Measurements from ENCODE around the gene CYB561D1.

CYB561D1 gene

DNA sequence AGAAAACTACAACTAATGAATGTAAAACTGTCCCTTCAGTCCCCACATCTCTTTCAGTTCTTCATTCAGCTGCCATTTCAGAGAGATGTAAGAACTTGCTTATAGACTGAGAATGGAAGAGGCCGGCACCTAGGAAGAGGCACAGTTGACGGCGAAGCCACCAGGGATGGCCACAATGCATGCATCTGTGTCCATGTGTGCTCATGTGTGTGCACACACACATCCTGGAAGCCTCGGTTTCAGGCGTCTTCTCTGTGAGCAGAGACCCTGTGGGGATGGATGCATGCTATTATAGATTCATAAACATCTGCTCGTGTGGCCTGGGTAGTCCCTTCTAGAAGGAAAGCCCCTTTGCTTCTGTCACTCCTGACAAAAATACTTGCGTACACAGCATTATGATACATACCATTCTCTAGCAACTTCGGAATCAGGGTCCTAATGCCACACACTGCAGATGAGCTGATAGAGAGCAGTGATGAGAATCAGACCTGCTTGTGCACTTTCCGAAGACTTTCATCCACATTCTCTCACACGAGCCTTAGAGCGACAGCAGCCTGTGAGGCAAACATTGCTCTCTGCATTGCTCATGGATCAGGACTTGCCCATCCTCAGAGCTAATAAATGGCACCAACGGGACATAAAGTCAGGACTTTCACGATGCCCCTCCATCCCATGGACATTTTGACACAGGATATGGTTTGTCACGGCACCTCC lies 33.4 kb downstream of the CYB561D1 start:
- no peak overlapping the region for H3K27ac ChIP-seq (ENCODE audit: low read length)
- H3K9me2 ChIP-seq (replicated peaks; ENCODE audit: insufficient read depth, low read length), result no peaks in the 10 kb centered on the region
- no peaks in the 10 kb centered on the region for H4K20me1 ChIP-seq (ENCODE audit: insufficient read depth, low read length)
- H3K9me3 ChIP-seq (replicated peaks; ENCODE audit: insufficient read depth, low read length), result no peaks in the 10 kb centered on the region
- DNase-seq, result no peak
- H3K4me1 ChIP-seq (ENCODE audit: low read length), result no peaks in the 10 kb centered on the region
- H3K4me3 ChIP-seq (ENCODE audit: low read length), result no peak overlapping the region
- no peak overlapping the region for H2AFZ ChIP-seq (ENCODE audit: low read length)
- no peak overlapping the region for H3K4me2 ChIP-seq (ENCODE audit: low read depth, low read length)
- H3K36me3 ChIP-seq (replicated peaks; ENCODE audit: insufficient read depth, low read length), result no peaks in the 10 kb centered on the region
- H3K27me3 ChIP-seq (replicated peaks; ENCODE audit: insufficient read depth, low read length), result no peaks in the 10 kb centered on the region
- no peaks in the 10 kb centered on the region for H3F3A ChIP-seq (ENCODE audit: insufficient read depth, low read length)
- no peak overlapping the region for H3K9ac ChIP-seq (ENCODE audit: low read length)
- H3K79me2 ChIP-seq (ENCODE audit: low read length), result no peaks in the 10 kb centered on the region
- TF ChIP-seq, protein P1, sequence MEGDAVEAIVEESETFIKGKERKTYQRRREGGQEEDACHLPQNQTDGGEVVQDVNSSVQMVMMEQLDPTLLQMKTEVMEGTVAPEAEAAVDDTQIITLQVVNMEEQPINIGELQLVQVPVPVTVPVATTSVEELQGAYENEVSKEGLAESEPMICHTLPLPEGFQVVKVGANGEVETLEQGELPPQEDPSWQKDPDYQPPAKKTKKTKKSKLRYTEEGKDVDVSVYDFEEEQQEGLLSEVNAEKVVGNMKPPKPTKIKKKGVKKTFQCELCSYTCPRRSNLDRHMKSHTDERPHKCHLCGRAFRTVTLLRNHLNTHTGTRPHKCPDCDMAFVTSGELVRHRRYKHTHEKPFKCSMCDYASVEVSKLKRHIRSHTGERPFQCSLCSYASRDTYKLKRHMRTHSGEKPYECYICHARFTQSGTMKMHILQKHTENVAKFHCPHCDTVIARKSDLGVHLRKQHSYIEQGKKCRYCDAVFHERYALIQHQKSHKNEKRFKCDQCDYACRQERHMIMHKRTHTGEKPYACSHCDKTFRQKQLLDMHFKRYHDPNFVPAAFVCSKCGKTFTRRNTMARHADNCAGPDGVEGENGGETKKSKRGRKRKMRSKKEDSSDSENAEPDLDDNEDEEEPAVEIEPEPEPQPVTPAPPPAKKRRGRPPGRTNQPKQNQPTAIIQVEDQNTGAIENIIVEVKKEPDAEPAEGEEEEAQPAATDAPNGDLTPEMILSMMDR (IDR thresholded peaks at IDR 0.05; ENCODE audit: low read length), result no peak
- TF ChIP-seq EZH2 (optimal IDR thresholded peaks at IDR 0.05; ENCODE audit: low read depth, low read length) (no peak), EZH2phosphoT487 (IDR thresholded peaks at IDR 0.05; ENCODE audit: low read length) (no peak)

DNA sequence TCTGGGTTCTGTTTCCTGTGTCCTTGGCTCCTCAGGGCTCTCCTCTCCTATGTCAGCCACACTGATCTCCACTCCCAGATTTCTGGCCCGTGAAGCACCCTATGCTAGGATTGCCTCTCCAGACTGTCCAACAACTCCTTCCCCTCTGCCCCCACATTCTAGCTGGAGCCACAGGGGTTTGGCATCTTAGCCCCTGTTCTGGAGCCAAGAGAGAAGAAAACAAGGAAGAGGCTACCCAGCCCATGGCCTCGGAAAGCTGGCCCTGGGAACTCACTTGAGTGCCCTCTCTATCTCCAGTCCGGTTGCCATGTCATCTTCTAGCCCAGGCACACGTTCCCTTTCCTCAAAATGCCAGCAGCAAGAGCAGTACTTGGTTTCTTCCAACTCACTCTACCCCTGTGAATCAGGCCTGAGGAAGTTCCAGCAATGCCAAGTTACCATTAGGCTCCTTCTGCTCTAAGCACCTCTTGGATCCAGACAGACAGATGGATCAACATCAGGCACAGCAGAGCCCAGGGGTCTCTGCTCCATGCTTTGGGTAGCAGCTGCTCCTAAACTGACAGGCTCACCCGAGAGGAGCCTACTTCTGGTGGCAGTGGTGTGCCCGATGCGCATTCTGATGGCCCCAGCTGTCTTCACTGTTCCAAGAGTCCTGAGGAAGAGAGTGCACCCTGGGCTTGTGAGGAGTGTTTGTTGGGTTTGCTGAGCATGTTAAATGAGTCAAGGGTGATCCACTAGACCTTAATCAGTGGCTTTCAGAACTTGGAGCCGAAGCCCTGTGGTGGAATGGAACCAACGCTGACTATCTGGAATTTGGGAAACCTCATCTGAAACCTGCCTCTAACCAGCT lies 34.2 kb downstream of the CYB561D1 start:
- no peak overlapping the region for H2AFZ ChIP-seq (ENCODE audit: low read length)
- DNase-seq, result no peak
- no peaks in the 10 kb centered on the region for H4K20me1 ChIP-seq (ENCODE audit: insufficient read depth, low read length)
- H3K27ac ChIP-seq (ENCODE audit: low read length), result no peak overlapping the region
- no peaks in the 10 kb centered on the region for H3K79me2 ChIP-seq (ENCODE audit: low read length)
- H3K27me3 ChIP-seq (replicated peaks; ENCODE audit: insufficient read depth, low read length), result no peaks in the 10 kb centered on the region
- H3K9me3 ChIP-seq (replicated peaks; ENCODE audit: insufficient read depth, low read length), result no peaks in the 10 kb centered on the region
- no peaks in the 10 kb centered on the region for H3K4me1 ChIP-seq (ENCODE audit: low read length)
- no peaks in the 10 kb centered on the region for H3K9me2 ChIP-seq (replicated peaks; ENCODE audit: insufficient read depth, low read length)
- no peaks in the 10 kb centered on the region for H3F3A ChIP-seq (ENCODE audit: insufficient read depth, low read length)
- no peak overlapping the region for H3K4me2 ChIP-seq (ENCODE audit: low read depth, low read length)
- H3K4me3 ChIP-seq (ENCODE audit: low read length), result no peak overlapping the region
- H3K36me3 ChIP-seq (replicated peaks; ENCODE audit: insufficient read depth, low read length), result no peaks in the 10 kb centered on the region
- no peak for TF ChIP-seq EZH2 (optimal IDR thresholded peaks at IDR 0.05; ENCODE audit: low read depth, low read length)
- TF ChIP-seq EZH2phosphoT487 (IDR thresholded peaks at IDR 0.05; ENCODE audit: low read length), result no peak
- TF ChIP-seq, protein P1 (IDR thresholded peaks at IDR 0.05; ENCODE audit: low read length), result no peak
- H3K9ac ChIP-seq (ENCODE audit: low read length), result no peak overlapping the region

DNA sequence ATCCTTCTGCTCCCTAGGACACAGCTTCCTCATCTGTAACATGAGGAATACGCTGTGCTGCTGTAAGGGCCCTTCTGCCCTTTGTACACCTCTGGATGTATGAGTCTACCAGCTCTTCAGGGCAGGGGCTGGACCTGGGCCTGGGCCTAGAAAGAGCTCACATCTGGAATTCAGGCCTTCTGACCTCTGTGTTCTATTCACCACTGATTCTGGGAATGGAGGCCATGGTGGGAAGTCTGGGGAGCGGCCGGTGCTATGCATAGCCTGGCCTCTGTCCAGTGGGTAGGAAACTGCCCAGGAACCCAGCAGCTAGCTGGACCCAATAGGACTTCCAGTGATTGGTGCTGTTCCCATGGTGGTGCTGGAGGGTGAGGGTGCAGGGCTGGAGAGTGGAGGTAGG lies 34.8 kb downstream of the CYB561D1 start:
- TF ChIP-seq EZH2phosphoT487 (IDR thresholded peaks at IDR 0.05; ENCODE audit: low read length) (no peak), EZH2 (optimal IDR thresholded peaks at IDR 0.05; ENCODE audit: low read depth, low read length) (no peak)
- TF ChIP-seq, protein P1 (IDR thresholded peaks at IDR 0.05; ENCODE audit: low read length), result no peak
- no peak overlapping the region for H3K9ac ChIP-seq (ENCODE audit: low read length)
- H2AFZ ChIP-seq (ENCODE audit: low read length), result no peak overlapping the region
- no peaks in the 10 kb centered on the region for H3K79me2 ChIP-seq (ENCODE audit: low read length)
- no peak overlapping the region for H3K4me2 ChIP-seq (ENCODE audit: low read depth, low read length)
- H3K4me3 ChIP-seq (ENCODE audit: low read length), result no peak overlapping the region
- no peaks in the 10 kb centered on the region for H3K9me3 ChIP-seq (replicated peaks; ENCODE audit: insufficient read depth, low read length)
- H3K36me3 ChIP-seq (replicated peaks; ENCODE audit: insufficient read depth, low read length), result no peaks in the 10 kb centered on the region
- no peak for DNase-seq
- H3K27ac ChIP-seq (ENCODE audit: low read length), result no peak overlapping the region
- H3K27me3 ChIP-seq (replicated peaks; ENCODE audit: insufficient read depth, low read length), result no peaks in the 10 kb centered on the region
- H4K20me1 ChIP-seq (ENCODE audit: insufficient read depth, low read length), result no peaks in the 10 kb centered on the region
- H3K9me2 ChIP-seq (replicated peaks; ENCODE audit: insufficient read depth, low read length), result no peaks in the 10 kb centered on the region
- no peaks in the 10 kb centered on the region for H3K4me1 ChIP-seq (ENCODE audit: low read length)
- H3F3A ChIP-seq (ENCODE audit: insufficient read depth, low read length), result no peaks in the 10 kb centered on the region
